GM23248 (cell line): ENCODE data around the gene SUN1. TPM values are rescaled to one million over a fixed set of nuclear protein-coding genes. Genes with fewer than 3 reads are reported as not detected.

ENCODE experiments used
- DNase-seq: peaks from one replicate; pipeline ENCODE4 v3.0.0-alpha.2; 2015
- H2AFZ ChIP-seq: fragments of 200-600 bp; sonication (generic); 2 replicates; pipeline ENCODE4 v1.6.1; 2016; ENCODE audit warnings: antibody characterized with exemption
- H3F3A ChIP-seq: fragments of 200-600 bp; sonication (generic); 2 replicates; pipeline ENCODE4 v1.6.1; 2016; ENCODE audit warnings: mild to moderate bottlenecking, antibody characterized with exemption, mixed run types; ENCODE audit not compliant: insufficient read depth
- H3K27ac ChIP-seq: fragments of 200-600 bp; sonication (generic); 2 replicates; pipeline ENCODE4 v1.5.1; 2016; ENCODE audit warnings: mild to moderate bottlenecking
- H3K27me3 ChIP-seq: fragments of 200-600 bp; sonication (generic); replicated peaks from 2 replicates; pipeline ENCODE4 v1.6.1; 2016; ENCODE audit warnings: mild to moderate bottlenecking; ENCODE audit not compliant: insufficient read depth
- H3K36me3 ChIP-seq: fragments of 200-600 bp; sonication (generic); 2 replicates; pipeline ENCODE4 v1.6.1; 2016; ENCODE audit warnings: low read depth, mild to moderate bottlenecking
- H3K4me1 ChIP-seq: fragments of 200-600 bp; sonication (generic); 2 replicates; pipeline ENCODE4 v1.6.1; 2016; ENCODE audit warnings: mild to moderate bottlenecking; ENCODE audit not compliant: insufficient read depth
- H3K4me2 ChIP-seq: fragments of 200-600 bp; sonication (generic); one replicate; pipeline ENCODE4 v1.6.1; 2016; ENCODE audit warnings: mild to moderate bottlenecking; ENCODE audit not compliant: unreplicated experiment
- H3K4me3 ChIP-seq: fragments of 200-600 bp; sonication (generic); 2 replicates; pipeline ENCODE4 v1.5.1; 2016; ENCODE audit warnings: mild to moderate bottlenecking
- H3K79me2 ChIP-seq: fragments of 200-600 bp; sonication (generic); 2 replicates; pipeline ENCODE4 v1.6.1; 2016; ENCODE audit warnings: mild to moderate bottlenecking; ENCODE audit not compliant: insufficient read depth
- H3K9ac ChIP-seq: fragments of 200-600 bp; sonication (generic); 2 replicates; pipeline ENCODE4 v1.6.1; 2016; ENCODE audit warnings: mild to moderate bottlenecking
- H3K9me2 ChIP-seq: fragments of 200-600 bp; sonication (generic); 2 replicates; pipeline ENCODE4 v1.6.1; 2016; ENCODE audit warnings: mixed run types, mild to moderate bottlenecking, moderate library complexity; ENCODE audit not compliant: insufficient read depth
- H3K9me3 ChIP-seq: fragments of 200-600 bp; sonication (generic); one replicate; pipeline ENCODE4 v1.6.1; 2017; ENCODE audit warnings: low read depth
- H4K20me1 ChIP-seq: fragments of 200-600 bp; sonication (generic); 2 replicates; pipeline ENCODE4 v1.6.0; 2016; ENCODE audit not compliant: insufficient read depth
- EZH2 ChIP-seq: fragments of 200-600 bp; sonication (generic); IDR thresholded peaks from 2 replicates; pipeline ENCODE4 v1.6.1; 2018; ENCODE audit warnings: antibody characterized with exemption, mild to moderate bottlenecking; ENCODE audit not compliant: insufficient read depth, poor library complexity, severe bottlenecking
- EZH2phosphoT487 ChIP-seq: fragments of 200-600 bp; sonication (generic); IDR thresholded peaks from 2 replicates; pipeline ENCODE4 v1.6.1; 2018; ENCODE audit warnings: antibody characterized with exemption, moderate library complexity, mild to moderate bottlenecking, low read depth; ENCODE audit not compliant: insufficient read depth
- WGBS, 2 experiments: methylation state at CpG; one replicate each; pipeline ENCODE4 v1.1.6; 2015 to 2017; ENCODE audit warnings: low lambda C conversion rate in 2 of 2, low coverage in 1 of 2; ENCODE audit errors: missing lambda C conversion rate in 2 of 2; 5-methylcytosine and 5-hydroxymethylcytosine counted together
- in situ Hi-C: fragments of 300-500 bp; cut with MboI; formaldehyde crosslinking; loops from 2 replicates; pipeline ENCODE4 v1.15.0; 2020
- polyA plus RNA-seq: library from polyadenylated mRNA; unstranded; fragments of >200 nt; fragmentation: Nextera tagmentation; extraction: Ambion mirVana; gene quantifications from 2 replicates; pipeline ENCODE4 v1.2.1, GENCODE V29; 2016
- total RNA-seq: library from RNA; depleted of rRNA; stranded (reverse); fragments of >200 nt; shearing (Covaris generic); gene quantifications from 2 replicates; pipeline ENCODE4 v1.2.3, GENCODE V29; 2014

SUN1 gene
- total and polyA plus RNA-seq, 2 experiments from 2014 or later = 74.0 to 104 TPM

- no peaks in the 10 kb centered on the region for H3K36me3 ChIP-seq
- in situ Hi-C loops = no loop called here
- TF ChIP-seq EZH2 (no peak), EZH2phosphoT487 (no peak)
- H4K20me1 ChIP-seq = no peaks in the 10 kb centered on the region
- 21 to 31% methylated on average over 12 to 17 of the region's 17 CpGs for WGBS, 2 experiments
- no peak overlapping the region for H3K9ac ChIP-seq
- H3K4me1 ChIP-seq = no peaks in the 10 kb centered on the region
- DNase-seq = no peak
- H3K9me2 ChIP-seq = no peaks in the 10 kb centered on the region
- no peak overlapping the region for H3K27ac ChIP-seq
- no peaks in the 10 kb centered on the region for H3K79me2 ChIP-seq
- H3K4me3 ChIP-seq = no peak overlapping the region
- H3K4me2 ChIP-seq = no peak overlapping the region
- no peak overlapping the region for H2AFZ ChIP-seq
- H3K9me3 ChIP-seq = no peaks in the 10 kb centered on the region
- 0 out of 2 replicates have a peak, but pooled peaks cover 6% of the 10 kb centered on the region for H3K27me3 ChIP-seq
- no peaks in the 10 kb centered on the region for H3F3A ChIP-seq
Measured at GRCh38 chr7:916291-916941, 84.1 kb downstream of the SUN1 start.

DNA sequence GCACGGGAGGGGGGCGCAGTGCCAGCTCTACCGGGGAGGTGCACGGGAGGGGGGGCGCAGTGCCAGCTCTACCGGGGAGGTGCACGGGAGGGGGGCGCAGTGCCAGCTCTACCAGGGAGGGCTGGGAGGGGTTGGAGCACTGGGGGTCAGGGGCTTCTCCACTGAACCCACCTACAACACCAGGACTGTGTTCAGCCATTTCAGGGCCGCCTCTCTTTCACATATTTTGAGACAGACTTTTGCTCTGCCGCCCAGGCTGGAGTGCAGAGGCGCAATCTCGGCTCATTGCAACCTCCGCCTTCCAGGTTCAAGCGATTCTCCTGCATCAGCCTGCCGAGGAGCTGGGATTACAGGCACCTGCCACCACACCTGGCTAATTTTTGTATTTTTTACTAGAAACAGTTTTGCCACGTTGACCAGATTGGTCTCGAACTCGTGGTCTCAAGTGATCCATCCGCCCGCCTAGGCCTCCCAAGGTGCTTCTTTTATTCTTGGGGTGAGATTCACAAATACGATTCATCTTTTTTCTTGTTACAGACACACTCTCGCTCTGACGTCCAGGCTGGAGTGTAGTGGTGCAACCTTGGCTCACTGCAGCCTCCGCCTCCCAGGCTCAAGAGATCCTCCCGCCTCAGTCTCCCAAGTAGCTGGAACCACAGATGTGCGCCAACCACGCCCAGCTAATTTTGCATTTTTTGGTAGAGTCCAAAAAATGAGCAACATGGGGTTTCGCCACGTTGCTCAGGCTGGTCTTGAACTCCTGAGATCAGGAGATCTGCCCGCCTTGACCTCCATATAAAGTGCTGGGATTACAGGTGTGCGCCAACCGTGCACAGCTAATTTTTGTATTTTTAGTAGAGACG lies 85.2 kb downstream of the SUN1 start:
- no peak overlapping the region for H3K9ac ChIP-seq
- no peak overlapping the region for H3K27ac ChIP-seq
- no peaks in the 10 kb centered on the region for H3K79me2 ChIP-seq
- H3K4me3 ChIP-seq = no peak overlapping the region
- H3K36me3 ChIP-seq = no peaks in the 10 kb centered on the region
- in situ Hi-C loops = no loop called here
- H3K27me3 ChIP-seq = 0 out of 2 replicates have a peak, but pooled peaks cover 6% of the 10 kb centered on the region
- H4K20me1 ChIP-seq = no peaks in the 10 kb centered on the region
- no peaks in the 10 kb centered on the region for H3F3A ChIP-seq
- H3K9me3 ChIP-seq = no peaks in the 10 kb centered on the region
- H3K9me2 ChIP-seq = no peaks in the 10 kb centered on the region
- H3K4me1 ChIP-seq = no peaks in the 10 kb centered on the region
- WGBS, 2 experiments = 71 to 78% methylated on average over 25 to 29 of the region's 33 CpGs
- no peak overlapping the region for H3K4me2 ChIP-seq
- DNase-seq = no peak
- H2AFZ ChIP-seq = no peak overlapping the region
- TF ChIP-seq EZH2phosphoT487 (no peak), EZH2 (no peak)

- H3K4me3 ChIP-seq = no peak overlapping the region
- no peaks in the 10 kb centered on the region for H3K79me2 ChIP-seq
- H4K20me1 ChIP-seq = no peaks in the 10 kb centered on the region
- 88 to 91% methylated on average over 8 to 9 of the region's 9 CpGs for WGBS, 2 experiments
- TF ChIP-seq EZH2phosphoT487 (no peak), EZH2 (no peak)
- 0 out of 2 replicates have a peak, but pooled peaks cover 6% of the 10 kb centered on the region for H3K27me3 ChIP-seq
- H3K9ac ChIP-seq = no peak overlapping the region
- no peaks in the 10 kb centered on the region for H3K9me2 ChIP-seq
- no peaks in the 10 kb centered on the region for H3K9me3 ChIP-seq
- H3K4me1 ChIP-seq = no peaks in the 10 kb centered on the region
- in situ Hi-C loops = no loop called here
- no peaks in the 10 kb centered on the region for H3F3A ChIP-seq
- H3K36me3 ChIP-seq = no peaks in the 10 kb centered on the region
- no peak for DNase-seq
- no peak overlapping the region for H2AFZ ChIP-seq
- no peak overlapping the region for H3K4me2 ChIP-seq
- H3K27ac ChIP-seq = no peak overlapping the region
Measured at GRCh38 chr7:918118-918425, 85.8 kb downstream of the SUN1 start.

DNA sequence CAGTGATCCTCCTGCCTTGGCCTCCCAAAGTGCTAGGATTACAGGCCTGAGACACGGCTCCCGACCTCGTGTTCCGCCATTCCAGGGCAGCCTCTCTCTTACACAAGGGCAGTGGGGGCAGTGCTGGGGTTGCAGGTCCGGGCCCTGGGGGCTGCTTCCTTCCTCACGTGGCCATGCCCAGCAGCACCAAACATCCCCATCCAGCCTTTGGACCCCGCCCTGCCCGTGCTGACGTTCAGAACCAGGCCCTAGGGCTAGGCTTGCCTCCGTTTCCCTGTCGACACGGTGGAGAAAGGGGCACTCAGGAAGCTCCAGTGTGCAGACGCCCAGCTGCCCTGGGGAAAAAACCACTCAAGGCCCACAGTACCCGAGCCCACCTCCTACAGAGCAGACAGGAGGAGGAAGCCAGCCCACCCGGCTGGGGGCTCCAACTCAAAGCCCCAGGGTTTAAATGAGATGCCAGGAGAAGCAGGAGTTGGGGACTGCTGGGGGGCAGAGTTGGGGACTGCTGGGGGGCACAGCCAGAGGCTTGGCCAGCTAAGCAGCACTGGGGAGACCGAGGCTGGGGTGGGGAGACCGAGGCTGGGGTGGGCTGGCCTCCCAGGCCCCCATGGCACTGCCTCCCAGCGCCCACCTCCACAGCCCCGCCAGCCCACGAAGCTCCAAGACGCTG lies 86.3 kb downstream of the SUN1 start:
- Histone ChIP-seq H3K4me3 (no peak overlapping the region), H3K9me3 (no peaks in the 10 kb centered on the region), H3K27ac (no peak overlapping the region), H4K20me1 (no peaks in the 10 kb centered on the region), H3K4me2 (no peak overlapping the region), H3F3A (no peaks in the 10 kb centered on the region), H3K9ac (no peak overlapping the region), H3K4me1 (no peaks in the 10 kb centered on the region), H3K36me3 (no peaks in the 10 kb centered on the region), H2AFZ (no peak overlapping the region), H3K79me2 (no peaks in the 10 kb centered on the region), H3K9me2 (no peaks in the 10 kb centered on the region), H3K27me3 (0 out of 2 replicates have a peak, but pooled peaks cover 6% of the 10 kb centered on the region)
- TF ChIP-seq EZH2 = no peak
- TF ChIP-seq EZH2phosphoT487 = no peak
- in situ Hi-C loops = no loop called here
- DNase-seq = no peak
- 46 to 61% methylated on average over 16 to 21 of the region's 21 CpGs for WGBS, 2 experiments
